Erythroblast (primary cell): ENCODE results near the gene SACS.

Experiments used
- GATA1 ChIP-seq: IDR thresholded peaks from 2 replicates; pipeline ENCODE4 v1.6.1; 2011; ENCODE audit warnings: low read depth, mild to moderate bottlenecking, control low read depth, low read length, moderate library complexity
- POLR2A ChIP-seq: IDR thresholded peaks from 2 replicates; pipeline ENCODE4 v1.6.1; 2011; ENCODE audit warnings: mild to moderate bottlenecking, low read length

DNA sequence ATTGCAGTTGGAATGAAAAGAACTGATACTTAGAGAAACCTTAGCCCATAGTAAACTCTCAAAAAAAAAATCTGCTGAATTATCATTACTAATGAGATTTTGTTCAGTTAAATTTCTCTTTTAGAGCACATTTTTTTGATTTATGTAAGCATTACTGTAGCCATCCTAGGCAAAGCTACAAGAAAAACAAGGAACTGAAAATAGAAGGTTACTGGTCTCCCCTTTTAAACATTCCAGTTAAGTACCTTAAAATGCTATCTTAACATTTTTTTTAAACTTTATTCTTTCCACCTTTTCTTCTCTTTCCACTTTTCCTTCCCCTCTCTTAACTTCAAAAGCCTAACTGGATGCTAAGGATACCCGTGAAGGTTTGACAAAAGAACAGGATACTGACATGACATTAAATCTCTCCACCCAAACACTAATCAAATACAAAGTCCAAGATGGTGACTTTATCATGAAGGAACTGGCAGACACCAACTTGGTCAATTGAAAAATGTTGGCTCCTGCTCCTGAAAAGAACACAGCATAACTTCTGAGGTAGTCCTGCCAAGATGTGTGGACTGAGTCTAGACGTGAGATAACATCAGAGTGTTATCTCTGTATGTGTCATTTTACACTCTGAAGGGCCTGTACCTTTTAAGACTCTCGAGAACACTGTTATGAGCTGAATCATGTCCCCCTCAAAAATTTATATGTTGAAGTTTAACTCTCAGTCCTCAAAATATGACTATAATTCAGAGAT, 29.5 kb upstream of the SACS start:
- no peak for TF ChIP-seq POLR2A
- TF ChIP-seq GATA1 = no peak
